ENCODE measurements around the gene TDRD6. TPM values are rescaled to one million over a fixed set of nuclear protein-coding genes. Genes with fewer than 3 reads are reported as not detected.
"Not testable (repeated sequence)": the region's sequence is repeated elsewhere in the genome, so short reads cannot be mapped to it uniquely, and the experiment has no call there.

The TDRD6 gene
- under 0.01 TPM in 1 of 2 replicates, not detected in the other for total RNA-seq

- no peak for DNase-seq (ENCODE audit: low read depth in 2 of 2)
Observed at GRCh38 chr6:46687619-46688097, at the start of gene TDRD6. TSS of gene TDRD6 (plus strand) at chr6:46687885. CDS start at chr6:46688129, 244 bp downstream.

- DNase-seq (ENCODE audit: low read depth in 2 of 2) = no peak
Observed at GRCh38 chr6:46637933-46638332, 49.8 kb upstream of the TDRD6 start.

GRCh38 chr6:46638650-46639049 lies 49.0 kb upstream of the TDRD6 start:
- no peak for DNase-seq (ENCODE audit: low read depth in 2 of 2)

GRCh38 chr6:46642928-46643751 lies 44.5 kb upstream of the TDRD6 start:
- no peak for DNase-seq (ENCODE audit: low read depth in 2 of 2)

GRCh38 chr6:46645265-46645664 lies 42.4 kb upstream of the TDRD6 start:
- DNase-seq (ENCODE audit: low read depth in 2 of 2) = peak in 1 of 2 donors; percentile 64

- not testable (repeated sequence) for DNase-seq (ENCODE audit: low read depth in 2 of 2)
Observed at GRCh38 chr6:46648108-46648507, 39.6 kb upstream of the TDRD6 start.

- DNase-seq (ENCODE audit: low read depth in 2 of 2) = no peak
Observed at GRCh38 chr6:46648869-46649492, 38.7 kb upstream of the TDRD6 start.

- DNase-seq (ENCODE audit: low read depth in 2 of 2) = no peak
Observed at GRCh38 chr6:46651006-46651405, 36.7 kb upstream of the TDRD6 start.

GRCh38 chr6:46651816-46652215 lies 35.9 kb upstream of the TDRD6 start:
- DNase-seq (ENCODE audit: low read depth in 2 of 2) = no peak

- DNase-seq (ENCODE audit: low read depth in 2 of 2) = no peak
Observed at GRCh38 chr6:46652232-46652602, 35.5 kb upstream of the TDRD6 start.

GRCh38 chr6:46652603-46653438 lies 34.9 kb upstream of the TDRD6 start, which contains the start of the genes CYP39A1 and SLC25A27:
TSS of gene CYP39A1 (minus strand) at chr6:46652818. CDS start at chr6:46652582, 236 bp downstream.
TSS of gene SLC25A27 (plus strand) at chr6:46652975. CDS start at chr6:46653193, 218 bp downstream.
- peak; percentile 84 to 90 for DNase-seq (ENCODE audit: low read depth in 2 of 2)

GRCh38 chr6:46653439-46654195 lies 34.1 kb upstream of the TDRD6 start:
- DNase-seq (ENCODE audit: low read depth in 2 of 2) = no peak

- no peak for DNase-seq (ENCODE audit: low read depth in 2 of 2)
Observed at GRCh38 chr6:46655803-46656202, 31.9 kb upstream of the TDRD6 start.

GRCh38 chr6:46657642-46658041 lies 30.0 kb upstream of the TDRD6 start:
- no peak for DNase-seq (ENCODE audit: low read depth in 2 of 2)

- no peak for DNase-seq (ENCODE audit: low read depth in 2 of 2)
Observed at GRCh38 chr6:46661483-46661882, 26.2 kb upstream of the TDRD6 start.

GRCh38 chr6:46667377-46667776 lies 20.3 kb upstream of the TDRD6 start:
- DNase-seq (ENCODE audit: low read depth in 2 of 2) = no peak

- DNase-seq (ENCODE audit: low read depth in 2 of 2) = no peak
Observed at GRCh38 chr6:46674410-46674809, 13.3 kb upstream of the TDRD6 start.

GRCh38 chr6:46676604-46677313 lies 10.9 kb upstream of the TDRD6 start:
- DNase-seq (ENCODE audit: low read depth in 2 of 2) = no peak

- DNase-seq (ENCODE audit: low read depth in 2 of 2) = no peak
Observed at GRCh38 chr6:46677314-46677654, 10.4 kb upstream of the TDRD6 start.

GRCh38 chr6:46684771-46685170 lies 2.9 kb upstream of the TDRD6 start:
- no peak for DNase-seq (ENCODE audit: low read depth in 2 of 2)

All from lung microvascular endothelial cell (primary cell).